Activated CD4-positive, alpha-beta memory T cell treated with anti-CD3 and anti-CD28 coated beads, Interleukin-2, amount 10 ng/mL, durations not matched to agents 7 days and 5 days (primary cell): ENCODE measurements around the gene RAB1A. TPM values are rescaled to one million over a fixed set of nuclear protein-coding genes. Genes with fewer than 3 reads are reported as not detected.
A peak's percentile ranks its signal among the peaks of the same experiment; 100 is the strongest.
"Not testable (repeated sequence)": the region's sequence is repeated elsewhere in the genome, so short reads cannot be mapped to it uniquely, and the experiment has no call there.

Experiments
- CTCF ChIA-PET: fragments of 350-600 bp; sonication (Branson Sonifier 250); formaldehyde crosslinking; loops from one replicate; lab custom pipeline; 2021; ENCODE audit warnings: antibody characterized with exemption, inconsistent platforms; lab: Charles Lee
- POLR2A ChIA-PET: fragments of 350-600 bp; sonication (Branson Sonifier 250); formaldehyde crosslinking; loops from one replicate; lab custom pipeline; 2021; ENCODE audit warnings: antibody characterized with exemption; lab: Charles Lee
- DNase-seq: peaks from one replicate; pipeline ENCODE4 v3.0.0-alpha.2; 2020
- H3K27ac Mint-ChIP-seq: one replicate; pipeline ENCODE4 v1.8.0; 2021; ENCODE audit warnings: mild to moderate bottlenecking, mixed read lengths
- H3K27me3 Mint-ChIP-seq: one replicate; pipeline ENCODE4 v1.8.0; 2021; ENCODE audit warnings: mixed read lengths
- H3K36me3 Mint-ChIP-seq: one replicate; pipeline ENCODE4 v1.8.0; 2021; ENCODE audit warnings: low read depth, mixed read lengths
- H3K4me1 Mint-ChIP-seq: one replicate; pipeline ENCODE4 v1.8.0; 2021; ENCODE audit warnings: mixed read lengths
- H3K4me3 Mint-ChIP-seq: one replicate; pipeline ENCODE4 v1.8.0; 2021; ENCODE audit warnings: mild to moderate bottlenecking, mixed read lengths
- H3K9me3 Mint-ChIP-seq: one replicate; pipeline ENCODE4 v1.8.0; 2021; ENCODE audit warnings: mixed read lengths
- total RNA-seq, 2 experiments: library from RNA; stranded (reverse); gene quantifications; one replicate each; pipeline ENCODE4 v1.2.3, GENCODE V29; 2021

RAB1A gene
- total RNA-seq, 2 experiments from 2014 or later: 74.0 to 74.9 TPM

DNA sequence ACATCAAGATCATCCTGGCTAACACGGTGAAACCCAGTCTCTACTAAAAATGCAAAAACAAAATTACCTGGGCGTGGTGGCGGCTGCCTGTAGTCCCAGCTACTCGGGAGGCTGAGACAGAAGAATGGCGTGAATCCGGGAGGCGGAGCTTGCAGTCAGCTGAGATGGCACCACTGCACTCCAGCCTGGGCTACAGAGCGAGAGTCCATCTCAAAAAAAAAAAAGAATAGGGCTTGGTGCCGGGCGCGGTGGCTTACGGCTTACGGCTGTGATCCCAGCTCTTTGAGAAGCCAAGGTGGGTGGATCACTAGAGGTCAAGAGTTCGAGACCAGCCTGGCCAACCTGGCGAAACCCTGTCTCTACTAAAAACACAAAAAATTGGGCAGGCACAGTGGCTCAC lies 3.0 kb upstream of the RAB1A start:
- H3K27ac Mint-ChIP-seq, H3K27me3 Mint-ChIP-seq, H3K9me3 Mint-ChIP-seq, DNase-seq, H3K4me3 Mint-ChIP-seq: not testable (repeated sequence)
- CTCF ChIA-PET: interaction anchor here (0.9 to 2.4 kb wide), 3 partner anchors 36 to 68 kb away, joined by 3 to 7 read pairs (median 7); no protein-coding TSS in a partner anchor
- POLR2A ChIA-PET: interaction anchor here (0.7 kb wide), 1 partner anchor 15 kb away, joined by 3 read pairs; no protein-coding TSS in a partner anchor
- Mint-ChIP-seq H3K36me3 (peaks cover 13% of the 10 kb centered on the region), H3K4me1 (peaks cover 19% of the 10 kb centered on the region)

DNA sequence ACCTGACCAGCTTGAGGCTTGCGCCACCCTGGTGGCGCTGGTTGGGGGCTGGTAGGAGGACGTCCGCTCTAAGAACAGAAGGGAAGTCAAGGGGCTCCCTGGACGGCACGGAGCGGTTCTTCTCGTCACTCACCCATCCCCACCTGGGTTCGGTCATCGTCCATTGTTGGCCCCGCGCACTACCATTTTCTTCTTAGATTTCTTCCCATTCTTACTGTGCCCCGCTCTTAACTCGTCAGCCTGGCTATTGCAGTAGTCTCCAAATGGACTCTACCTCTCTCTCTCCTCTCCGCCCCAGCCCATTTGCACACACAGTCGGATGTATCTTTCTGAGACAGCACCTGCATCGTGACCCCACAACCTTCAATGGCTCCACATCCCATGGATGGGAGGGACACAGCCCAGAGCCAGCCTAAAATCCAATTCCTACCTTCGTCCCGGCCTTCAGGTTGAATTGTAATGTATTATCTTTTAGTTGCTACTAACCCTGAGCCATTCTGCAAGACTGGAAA lies 814 bp upstream of the RAB1A start:
- peak overlapping the region; percentile 99 for H3K4me3 Mint-ChIP-seq
- H3K4me1 Mint-ChIP-seq: peaks cover 36% of the 10 kb centered on the region
- no peaks in the 10 kb centered on the region for H3K9me3 Mint-ChIP-seq
- CTCF ChIA-PET: interaction anchor here (0.5 to 3.6 kb wide), 18 partner anchors 9 to 215 kb away, joined by 3 to 38 read pairs (median 4); partner anchors contain the start of genes ACTR2 and CEP68
- H3K27me3 Mint-ChIP-seq: peaks cover 9% of the 10 kb centered on the region
- H3K27ac Mint-ChIP-seq: peak overlapping the region; percentile 78
- no peak for DNase-seq
- POLR2A ChIA-PET: interaction anchor here (0.6 to 3.6 kb wide), 34 partner anchors 9 to 607 kb away, joined by 3 to 73 read pairs (median 5); partner anchors contain the start of genes ACTR2, AFTPH and CEP68
- peaks cover 19% of the 10 kb centered on the region for H3K36me3 Mint-ChIP-seq

DNA sequence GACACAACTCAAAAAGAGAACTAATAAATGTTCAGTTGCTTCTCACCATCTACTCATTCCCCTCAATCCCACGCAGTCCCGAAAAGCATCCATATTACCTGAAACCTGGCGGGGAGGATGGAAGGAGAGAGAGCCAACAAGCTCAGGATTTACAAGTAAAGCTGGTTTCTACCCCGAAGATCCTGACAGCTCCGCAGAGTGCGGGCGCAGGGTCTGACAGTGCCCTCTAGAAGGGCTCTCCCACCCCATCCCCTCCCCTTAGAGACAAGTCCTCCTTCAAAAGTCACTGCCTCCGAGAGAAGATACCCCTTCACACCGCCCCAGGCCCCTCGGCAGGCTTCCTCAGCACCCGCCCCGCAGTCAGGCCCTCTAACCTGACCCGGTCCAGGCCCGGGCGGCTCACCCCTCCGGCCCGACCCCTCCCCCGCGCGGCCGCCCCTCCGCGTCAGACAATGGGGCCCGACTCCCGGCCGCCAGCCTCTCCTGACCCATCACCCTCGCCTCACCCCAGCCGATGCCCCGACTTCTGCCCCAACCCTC lies 550 bp downstream of the RAB1A start:
- ChIA-PET CTCF (interaction anchor here (0.5 to 3.6 kb wide), 26 partner anchors 8 to 214 kb away, joined by 3 to 38 read pairs (median 4); partner anchors contain the start of genes ACTR2 and CEP68), POLR2A (interaction anchor here (0.6 to 3.6 kb wide), 35 partner anchors 10 to 1273 kb away, joined by 3 to 73 read pairs (median 5); partner anchors contain the start of genes ACTR2, AFTPH and CEP68)
- Mint-ChIP-seq H3K4me1 (peaks cover 45% of the 10 kb centered on the region), H3K9me3 (no peaks in the 10 kb centered on the region), H3K27me3 (peaks cover 9% of the 10 kb centered on the region), H3K36me3 (peaks cover 23% of the 10 kb centered on the region), H3K27ac (peak overlapping the region; percentile 98), H3K4me3 (peak overlapping the region; percentile 99)
- no peak for DNase-seq

DNA sequence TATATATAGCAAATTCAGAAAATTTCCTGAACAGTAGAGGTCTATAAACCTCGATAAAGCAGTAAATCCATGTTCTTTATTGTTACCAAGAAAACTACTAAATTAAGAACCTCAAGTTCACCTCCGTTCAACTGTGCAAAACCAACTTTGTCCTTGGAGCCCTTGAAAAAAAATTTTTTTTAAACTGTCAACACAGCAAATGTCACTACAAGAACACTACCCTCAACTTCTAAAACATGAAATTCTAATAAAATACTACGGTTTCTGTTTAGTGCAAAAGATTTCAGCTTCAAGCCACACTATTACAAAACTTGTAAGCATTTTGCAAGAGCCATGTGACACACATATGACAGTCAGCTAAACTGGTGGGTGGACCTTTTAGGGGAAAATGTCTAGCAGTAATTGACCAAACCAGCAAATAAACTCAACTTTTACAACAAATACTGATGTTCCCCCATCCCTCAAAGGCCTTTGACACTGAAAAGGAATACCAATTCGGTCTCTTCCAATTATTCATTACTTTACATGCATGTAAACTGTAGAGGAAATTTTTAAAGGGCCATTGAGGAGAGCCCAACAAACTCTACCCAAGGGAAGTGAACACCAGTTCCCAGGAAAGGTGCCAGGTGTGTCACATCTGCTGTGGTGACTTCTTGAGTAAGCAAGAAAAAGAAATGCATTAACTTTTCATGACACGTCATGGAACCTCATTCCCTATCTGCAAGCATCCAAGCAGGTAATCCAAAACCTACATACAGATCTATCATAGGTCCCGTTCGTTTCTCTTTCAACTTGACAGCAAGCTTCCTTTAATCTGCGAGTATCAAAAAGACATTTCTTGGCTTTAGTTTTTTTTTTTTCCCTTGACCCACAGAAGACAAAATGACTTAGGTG lies 1.4 kb downstream of the RAB1A start:
- POLR2A ChIA-PET: interaction anchor here (0.6 to 3.6 kb wide), 15 partner anchors 9 to 605 kb away, joined by 3 to 73 read pairs (median 6); partner anchors contain the start of genes ACTR2, AFTPH and CEP68
- H3K27me3 Mint-ChIP-seq: peaks cover 9% of the 10 kb centered on the region
- CTCF ChIA-PET: interaction anchor here (1.2 to 3.6 kb wide), 7 partner anchors 9 to 136 kb away, joined by 3 to 38 read pairs (median 4); partner anchors contain the start of gene ACTR2
- peak overlapping the region; percentile 99 for H3K4me3 Mint-ChIP-seq
- no peak for DNase-seq
- peak overlapping the region; percentile 98 for H3K27ac Mint-ChIP-seq
- H3K4me1 Mint-ChIP-seq: peaks cover 45% of the 10 kb centered on the region
- H3K36me3 Mint-ChIP-seq: peaks cover 23% of the 10 kb centered on the region
- H3K9me3 Mint-ChIP-seq: no peaks in the 10 kb centered on the region

DNA sequence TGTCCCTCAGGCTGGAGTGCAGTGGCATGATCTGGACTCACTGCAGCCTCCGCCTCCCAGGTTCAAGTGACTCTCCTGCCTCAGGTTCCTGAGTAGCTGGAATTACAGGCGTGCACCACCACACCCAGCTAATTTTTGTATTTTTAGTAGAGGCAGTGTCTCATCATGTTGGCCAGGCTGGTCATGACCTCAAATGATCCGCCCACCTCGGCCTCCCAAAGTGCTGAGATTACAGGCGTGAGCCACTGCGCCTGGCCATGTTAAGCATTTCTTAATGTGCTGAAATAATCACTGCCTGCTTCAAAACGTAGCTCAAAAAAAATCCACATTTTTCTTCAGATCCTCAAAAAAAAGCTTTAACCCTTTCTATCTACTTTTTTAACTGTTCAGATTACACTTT lies 4.4 kb downstream of the RAB1A start:
- not testable (repeated sequence) for H3K27me3 Mint-ChIP-seq, H3K9me3 Mint-ChIP-seq, H3K4me3 Mint-ChIP-seq, DNase-seq, H3K27ac Mint-ChIP-seq
- POLR2A ChIA-PET: interaction anchor here (1.0 to 2.2 kb wide), 3 partner anchors 12 to 102 kb away, joined by 3 to 8 read pairs (median 3); partner anchors contain the start of gene ACTR2
- Mint-ChIP-seq H3K36me3 (peaks cover 23% of the 10 kb centered on the region), H3K4me1 (peaks cover 49% of the 10 kb centered on the region)
- CTCF ChIA-PET: interaction anchor here (0.8 to 2.3 kb wide), 3 partner anchors 9 to 448 kb away, joined by 3 to 13 read pairs (median 3); no protein-coding TSS in a partner anchor

- Mint-ChIP-seq H3K27ac (no peak overlapping the region), H3K27me3 (no peaks in the 10 kb centered on the region), H3K4me1 (peaks cover 46% of the 10 kb centered on the region), H3K9me3 (no peaks in the 10 kb centered on the region), H3K4me3 (no peak overlapping the region), H3K36me3 (peaks cover 12% of the 10 kb centered on the region)
- ChIA-PET POLR2A (interaction anchor here (1.6 kb wide), 1 partner anchor 105 kb away, joined by 5 read pairs; the partner anchor contains the start of gene ACTR2), CTCF (interaction anchor here (0.7 to 1.1 kb wide), 4 partner anchors 8 to 65 kb away, joined by 3 to 7 read pairs (median 3); no protein-coding TSS in a partner anchor)
- DNase-seq: no peak
These were observed 7.6 kb downstream of the RAB1A start for GRCh38 chr2:65122313-65122712.

- peaks cover 42% of the 10 kb centered on the region for H3K4me1 Mint-ChIP-seq
- no peak overlapping the region for H3K4me3 Mint-ChIP-seq
- POLR2A ChIA-PET: no interaction called here
- CTCF ChIA-PET: interaction anchor here (0.6 to 0.7 kb wide), 3 partner anchors 9 to 986 kb away, joined by 3 read pairs; partner anchors contain the start of gene RAB1A
- peaks cover 7% of the 10 kb centered on the region for H3K36me3 Mint-ChIP-seq
- no peaks in the 10 kb centered on the region for H3K27me3 Mint-ChIP-seq
- no peak for DNase-seq
- H3K27ac Mint-ChIP-seq: no peak overlapping the region
- H3K9me3 Mint-ChIP-seq: no peaks in the 10 kb centered on the region
These were observed 8.8 kb downstream of the RAB1A start for GRCh38 chr2:65120990-65121693.

DNA sequence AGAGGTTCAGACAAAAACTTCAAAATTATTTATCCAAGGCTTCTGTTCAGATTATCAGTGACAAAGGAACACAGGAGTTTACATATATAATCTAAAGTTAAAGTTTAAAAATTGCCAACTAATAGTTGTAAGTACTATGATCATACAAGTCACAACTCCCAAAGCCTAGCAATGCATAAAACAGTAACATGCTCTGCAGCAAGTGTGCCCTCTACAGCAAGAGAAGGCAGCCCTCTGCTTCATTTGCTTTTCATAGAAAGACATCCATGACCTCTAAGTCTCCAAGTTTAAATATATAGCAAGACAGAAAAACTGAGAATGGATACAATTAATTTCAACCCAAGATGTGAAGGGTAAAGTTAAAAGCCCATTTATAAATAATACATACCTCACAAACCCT lies 13.3 kb downstream of the RAB1A start:
- DNase-seq: no peak
- POLR2A ChIA-PET: interaction anchor here (1.0 kb wide), 1 partner anchor 13 kb away, joined by 3 read pairs; the partner anchor contains the start of gene RAB1A
- Mint-ChIP-seq H3K27ac (no peak overlapping the region), H3K36me3 (peaks cover 4% of the 10 kb centered on the region), H3K4me3 (no peak overlapping the region), H3K4me1 (peaks cover 35% of the 10 kb centered on the region), H3K27me3 (no peaks in the 10 kb centered on the region), H3K9me3 (no peaks in the 10 kb centered on the region)
- CTCF ChIA-PET: interaction anchor here (1.6 kb wide), 1 partner anchor 13 kb away, joined by 7 read pairs; the partner anchor contains the start of gene RAB1A

GRCh38 chr2:65114921-65115320 lies 15.0 kb downstream of the RAB1A start:
- ChIA-PET CTCF (interaction anchor here (1.6 to 2.6 kb wide), 2 partner anchors 15 to 50 kb away, joined by 7 read pairs; partner anchors contain the start of gene RAB1A), POLR2A (interaction anchor here (0.8 kb wide), 1 partner anchor 15 kb away, joined by 3 read pairs; the partner anchor contains the start of gene RAB1A)
- Mint-ChIP-seq H3K4me1 (peaks cover 26% of the 10 kb centered on the region), H3K4me3 (no peak overlapping the region), H3K27ac (no peak overlapping the region), H3K9me3 (no peaks in the 10 kb centered on the region), H3K27me3 (no peaks in the 10 kb centered on the region), H3K36me3 (peaks cover 4% of the 10 kb centered on the region)
- DNase-seq: no peak

GRCh38 chr2:65113816-65114215 lies 16.1 kb downstream of the RAB1A start:
- no peaks in the 10 kb centered on the region for H3K27me3 Mint-ChIP-seq
- POLR2A ChIA-PET: interaction anchor here (1.1 to 2.8 kb wide), 2 partner anchors 12 to 16 kb away, joined by 3 to 14 read pairs; partner anchors contain the start of gene RAB1A
- CTCF ChIA-PET: interaction anchor here (0.7 to 2.6 kb wide), 5 partner anchors 9 to 59 kb away, joined by 3 to 7 read pairs (median 6); partner anchors contain the start of gene RAB1A
- H3K27ac Mint-ChIP-seq: no peak overlapping the region
- no peak for DNase-seq
- no peaks in the 10 kb centered on the region for H3K9me3 Mint-ChIP-seq
- H3K36me3 Mint-ChIP-seq: peaks cover 4% of the 10 kb centered on the region
- peaks cover 24% of the 10 kb centered on the region for H3K4me1 Mint-ChIP-seq
- H3K4me3 Mint-ChIP-seq: no peak overlapping the region

- H3K4me1 Mint-ChIP-seq: peaks cover 24% of the 10 kb centered on the region
- DNase-seq: no peak
- no peaks in the 10 kb centered on the region for H3K27me3 Mint-ChIP-seq
- no peak overlapping the region for H3K27ac Mint-ChIP-seq
- ChIA-PET CTCF (interaction anchor here (1.2 to 2.6 kb wide), 3 partner anchors 17 to 57 kb away, joined by 3 to 7 read pairs (median 6); partner anchors contain the start of gene RAB1A), POLR2A (interaction anchor here (1.1 to 2.8 kb wide), 2 partner anchors 13 to 16 kb away, joined by 3 to 14 read pairs; partner anchors contain the start of gene RAB1A)
- H3K9me3 Mint-ChIP-seq: no peaks in the 10 kb centered on the region
- H3K36me3 Mint-ChIP-seq: peaks cover 5% of the 10 kb centered on the region
- H3K4me3 Mint-ChIP-seq: no peak overlapping the region
These were observed 16.7 kb downstream of the RAB1A start for GRCh38 chr2:65113229-65113628.
